Right hindlimb (tissue), 1 donor: ENCODE measurements around the gene ARAP1.

ENCODE experiments used
- DNase-seq: peaks from one replicate; pipeline ENCODE4 v3.0.0-alpha.2; 2018

Gene ARAP1

DNA sequence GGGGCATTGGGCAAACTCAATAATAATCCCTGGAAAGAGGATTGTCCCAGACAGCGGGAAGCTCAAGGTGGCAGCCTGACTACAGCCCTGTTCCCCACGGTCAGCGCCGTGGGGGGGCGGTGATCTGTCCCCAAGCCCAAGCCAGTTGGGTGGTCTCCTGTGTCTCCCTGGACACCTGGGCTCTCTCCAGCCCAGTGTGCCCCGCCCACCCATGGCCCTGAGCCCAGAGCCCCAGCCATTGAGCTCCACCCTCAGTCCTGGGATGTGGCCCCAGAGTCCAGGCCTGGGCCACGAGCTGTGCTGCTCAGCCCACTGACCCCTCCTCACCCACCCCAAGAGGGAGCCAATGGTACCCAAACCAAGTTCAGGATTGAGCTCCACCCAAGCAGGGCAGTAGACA lies 50.1 kb downstream of the ARAP1 start:
- peak; percentile 42 for DNase-seq

GRCh38 chr11:72701466-72701865 lies 50.7 kb downstream of the ARAP1 start:
- no peak for DNase-seq

GRCh38 chr11:72700146-72700545 lies 52.1 kb downstream of the ARAP1 start:
- DNase-seq: no peak

DNA sequence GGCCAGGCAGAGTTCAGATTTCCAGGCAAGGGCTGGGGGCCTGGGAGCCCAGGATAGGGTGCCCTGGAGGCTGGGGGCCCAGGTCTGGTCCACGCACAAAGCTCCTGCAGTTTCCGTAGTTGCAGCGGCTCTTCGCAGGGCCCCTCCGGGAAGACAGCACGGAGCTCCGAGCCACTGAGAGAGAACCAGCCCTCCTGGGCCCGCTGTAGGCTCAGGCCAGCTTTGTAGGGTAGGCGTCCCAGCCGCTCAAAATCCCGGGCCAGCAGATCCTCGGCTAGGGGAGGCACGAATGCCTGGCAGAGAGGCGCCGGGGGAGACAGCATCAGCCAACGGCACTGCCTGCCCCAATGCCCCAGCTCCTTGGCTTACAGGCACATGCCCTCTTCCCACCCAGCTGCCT lies 54.4 kb downstream of the ARAP1 start:
- DNase-seq: no peak

- DNase-seq: no peak
Measured at GRCh38 chr11:72696866-72697700, 55.1 kb downstream of the ARAP1 start.

GRCh38 chr11:72695354-72695753 lies 56.9 kb downstream of the ARAP1 start:
- no peak for DNase-seq

GRCh38 chr11:72693271-72693968 lies 58.8 kb downstream of the ARAP1 start:
- DNase-seq: no peak

- no peak for DNase-seq
Measured at GRCh38 chr11:72692498-72693237, 59.5 kb downstream of the ARAP1 start.

- DNase-seq: no peak
Measured at GRCh38 chr11:72690166-72690565, 62.0 kb downstream of the ARAP1 start.

DNA sequence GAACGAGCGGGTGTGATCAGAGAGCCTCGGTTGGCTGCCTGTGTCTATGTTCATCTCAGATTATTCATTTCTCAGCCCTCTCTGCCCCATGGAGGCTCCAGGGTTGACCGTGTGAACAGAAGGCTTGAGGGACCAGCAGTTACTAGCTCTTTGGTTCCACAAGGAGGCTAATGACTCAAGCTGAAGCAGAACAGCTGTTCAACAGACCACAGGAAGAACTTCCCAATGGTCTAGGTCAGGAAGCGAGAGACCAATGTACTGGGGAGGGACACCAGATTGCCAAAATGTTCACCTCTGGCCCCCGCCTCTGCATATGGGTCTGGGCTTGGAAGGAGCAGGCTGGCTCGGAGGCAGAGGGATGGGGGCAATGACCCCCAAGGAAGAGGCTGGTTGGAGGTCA lies 63.3 kb downstream of the ARAP1 start:
- DNase-seq: no peak

- no peak for DNase-seq
Measured at GRCh38 chr11:72688486-72688885, 63.7 kb downstream of the ARAP1 start.

DNA sequence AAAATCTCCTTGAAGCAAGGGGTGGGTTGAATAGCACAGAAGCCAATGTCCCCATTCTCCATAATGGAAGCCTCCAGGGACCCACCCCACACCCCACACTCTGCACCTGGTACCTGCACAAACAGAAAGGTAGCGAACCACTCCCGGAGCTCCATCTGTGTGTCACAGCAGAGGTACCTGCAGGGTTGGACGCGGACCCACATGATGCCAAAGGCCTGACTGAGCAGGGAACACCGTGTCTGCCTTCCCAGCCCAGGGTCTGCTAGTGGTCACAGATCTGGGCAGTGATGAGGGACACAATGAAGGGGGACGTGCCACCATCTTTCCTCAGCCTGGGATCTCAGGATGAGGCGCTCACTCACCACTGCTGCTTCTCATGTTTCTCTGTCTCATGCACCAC lies 64.9 kb downstream of the ARAP1 start:
- no peak for DNase-seq

DNA sequence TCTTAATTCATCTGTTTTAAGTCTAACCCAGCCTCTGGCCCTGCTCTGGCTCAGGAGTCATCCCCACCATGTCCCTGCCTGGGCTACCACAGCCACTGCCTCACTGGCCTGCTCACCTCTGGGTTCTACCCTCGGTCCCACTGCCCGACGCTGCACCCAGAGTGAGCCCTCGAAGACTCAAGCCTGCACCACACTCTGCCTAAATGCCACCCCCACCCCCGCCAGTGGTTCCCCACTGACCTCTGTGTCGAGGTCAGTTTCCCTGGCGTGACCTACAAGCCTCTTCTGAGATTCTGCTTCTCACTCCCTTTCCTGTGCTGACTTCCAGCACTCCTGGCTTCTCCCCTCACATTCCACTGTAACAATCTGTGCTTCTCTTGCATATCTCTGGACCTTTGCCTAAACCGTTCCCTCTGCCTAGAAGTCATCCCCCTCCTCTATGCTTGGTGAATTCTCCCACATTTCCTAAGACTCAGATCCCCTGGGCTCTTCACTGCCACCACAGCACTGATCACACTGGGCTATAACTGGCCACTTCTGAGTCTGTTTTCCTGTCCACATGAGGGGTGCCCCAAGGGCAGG lies 65.5 kb downstream of the ARAP1 start:
- DNase-seq: no peak

DNA sequence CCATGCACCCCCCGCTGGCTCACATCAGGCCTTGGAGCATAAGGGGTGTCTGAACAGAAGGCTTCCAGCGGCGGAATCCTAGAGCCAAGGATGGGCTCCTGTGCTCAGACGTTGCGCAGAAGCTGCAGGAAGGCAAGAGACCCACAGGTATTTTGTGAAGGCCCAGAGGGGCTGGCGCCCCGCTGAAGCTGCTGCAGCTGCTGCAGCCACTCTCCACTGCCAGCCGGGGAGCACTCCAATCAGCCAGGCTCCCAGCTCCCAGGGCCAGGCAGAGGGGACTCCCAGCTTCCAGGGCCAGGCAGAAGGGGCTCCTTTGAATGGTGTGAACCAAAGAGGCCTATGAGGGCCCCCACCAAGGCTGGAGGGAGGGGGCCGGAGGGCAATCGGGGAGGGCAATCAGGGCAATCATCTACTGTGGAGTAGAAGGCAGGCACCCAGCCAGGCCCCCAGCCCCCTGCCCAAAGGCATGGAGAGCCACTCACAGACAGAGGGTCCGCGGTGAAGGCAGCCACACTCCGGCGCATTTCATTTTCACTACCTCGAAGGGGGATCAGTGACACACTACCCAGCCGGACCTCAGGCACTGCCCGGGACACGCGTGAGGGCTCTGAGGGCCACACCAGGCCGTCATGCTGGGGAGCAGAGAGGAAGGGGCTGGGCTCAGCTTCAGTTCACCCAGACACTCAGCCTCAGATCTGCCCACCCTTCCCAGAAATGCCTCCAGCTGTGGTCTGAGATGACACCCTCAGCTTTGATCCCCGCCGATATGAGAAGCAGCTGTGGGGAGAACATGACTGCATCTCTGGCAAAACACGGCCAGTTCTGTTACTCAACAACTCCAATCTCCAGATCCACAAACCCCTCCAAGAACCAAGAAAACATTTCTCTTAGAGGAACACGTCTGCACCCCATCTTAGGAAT lies 66.4 kb downstream of the ARAP1 start:
- DNase-seq: peak; percentile 64

GRCh38 chr11:72684236-72684912 lies 67.8 kb downstream of the ARAP1 start:
- DNase-seq: peak; percentile 65

- peak; percentile 78 for DNase-seq
Measured at GRCh38 chr11:72683782-72684200, 68.4 kb downstream of the ARAP1 start.

GRCh38 chr11:72682858-72683243 lies 69.4 kb downstream of the ARAP1 start:
- no peak for DNase-seq

DNA sequence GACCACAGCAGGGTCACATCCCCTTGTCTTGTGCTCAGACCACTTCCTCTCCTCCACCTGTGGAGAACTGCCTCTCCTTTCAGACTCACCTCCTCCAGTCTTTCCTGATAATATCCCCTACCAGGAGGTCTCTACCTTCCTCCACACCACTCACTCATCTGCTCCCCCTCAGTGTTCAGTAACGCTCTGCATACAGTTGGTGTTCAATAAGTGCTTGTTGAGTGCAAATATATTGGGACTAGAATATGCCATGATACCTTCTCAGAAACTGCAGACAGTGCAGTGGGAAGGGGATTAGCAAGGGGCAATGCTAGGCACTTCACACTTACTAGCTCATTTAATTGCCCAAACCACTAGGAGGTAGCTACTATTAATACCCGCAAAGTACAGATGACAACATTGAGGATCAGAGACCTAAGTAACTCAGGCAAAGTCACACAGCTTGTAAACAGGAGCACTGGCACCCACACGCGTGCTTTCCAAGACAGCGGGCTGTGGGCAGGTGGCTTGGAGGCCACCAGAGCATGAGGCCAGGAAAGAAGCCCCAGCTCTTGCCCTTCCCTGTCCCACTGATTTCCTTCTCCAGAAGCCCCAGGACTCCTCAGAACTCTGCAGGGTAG lies 69.9 kb downstream of the ARAP1 start:
- no peak for DNase-seq

- DNase-seq: no peak
Measured at GRCh38 chr11:72681226-72682153, 70.7 kb downstream of the ARAP1 start.

DNA sequence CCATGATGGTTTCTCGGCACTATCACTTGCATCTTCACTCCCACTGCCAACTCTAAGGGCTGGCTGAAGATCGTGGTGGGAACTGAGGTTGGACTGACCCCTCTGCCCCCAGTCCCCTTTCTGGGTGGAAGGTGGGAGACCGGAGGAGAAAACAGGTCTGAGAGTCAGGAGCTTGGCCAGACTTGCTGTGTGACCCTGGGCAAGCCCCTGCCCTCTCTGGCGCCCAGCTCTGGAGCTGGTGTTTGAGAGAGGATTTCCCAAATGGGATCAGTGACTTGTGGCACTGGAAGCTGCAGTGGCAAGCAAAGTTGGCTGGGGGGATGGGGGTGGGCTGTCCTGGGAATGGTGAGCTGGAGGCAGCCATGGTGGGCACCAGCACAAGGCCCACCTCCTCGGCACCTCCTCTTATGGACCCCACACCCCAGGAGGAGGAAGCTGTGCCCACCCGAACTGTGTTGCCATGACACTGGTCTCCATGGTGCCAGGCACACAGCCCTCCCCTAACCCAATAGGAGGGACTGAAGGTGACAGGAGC lies 71.5 kb downstream of the ARAP1 start:
- DNase-seq: no peak
